ENCODE results near the gene SMOC2.

DNA sequence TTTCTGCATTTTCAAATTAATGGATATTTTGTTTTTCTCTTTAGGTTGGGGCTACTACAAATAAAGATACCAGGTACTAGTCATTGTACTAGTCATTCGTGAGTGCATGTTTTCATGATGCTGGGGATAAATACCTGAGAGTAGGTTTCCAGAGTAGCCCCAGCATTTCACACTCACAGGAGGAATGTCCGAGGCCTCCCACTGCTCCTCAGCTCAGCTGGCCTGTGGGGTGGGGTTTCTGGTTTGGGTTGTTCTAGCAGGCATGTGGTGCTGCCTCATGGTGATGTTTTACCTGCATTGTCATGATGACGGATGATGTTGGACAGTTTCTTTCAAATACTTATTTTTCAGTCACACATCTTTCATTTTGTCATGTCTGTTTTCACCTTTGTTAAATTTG is 144.5 kb downstream of the SMOC2 start:
- TF ChIP-seq, protein P1, sequence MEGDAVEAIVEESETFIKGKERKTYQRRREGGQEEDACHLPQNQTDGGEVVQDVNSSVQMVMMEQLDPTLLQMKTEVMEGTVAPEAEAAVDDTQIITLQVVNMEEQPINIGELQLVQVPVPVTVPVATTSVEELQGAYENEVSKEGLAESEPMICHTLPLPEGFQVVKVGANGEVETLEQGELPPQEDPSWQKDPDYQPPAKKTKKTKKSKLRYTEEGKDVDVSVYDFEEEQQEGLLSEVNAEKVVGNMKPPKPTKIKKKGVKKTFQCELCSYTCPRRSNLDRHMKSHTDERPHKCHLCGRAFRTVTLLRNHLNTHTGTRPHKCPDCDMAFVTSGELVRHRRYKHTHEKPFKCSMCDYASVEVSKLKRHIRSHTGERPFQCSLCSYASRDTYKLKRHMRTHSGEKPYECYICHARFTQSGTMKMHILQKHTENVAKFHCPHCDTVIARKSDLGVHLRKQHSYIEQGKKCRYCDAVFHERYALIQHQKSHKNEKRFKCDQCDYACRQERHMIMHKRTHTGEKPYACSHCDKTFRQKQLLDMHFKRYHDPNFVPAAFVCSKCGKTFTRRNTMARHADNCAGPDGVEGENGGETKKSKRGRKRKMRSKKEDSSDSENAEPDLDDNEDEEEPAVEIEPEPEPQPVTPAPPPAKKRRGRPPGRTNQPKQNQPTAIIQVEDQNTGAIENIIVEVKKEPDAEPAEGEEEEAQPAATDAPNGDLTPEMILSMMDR (IDR thresholded peaks at IDR 0.05), result no peak
- no peak for TF ChIP-seq POLR2A (IDR thresholded peaks at IDR 0.05)
